Mesothelial cell of epicardium (in vitro differentiated cells): ENCODE results near the gene ESPNL. TPM values are rescaled to one million over a fixed set of nuclear protein-coding genes. Genes with fewer than 3 reads are reported as not detected.

Experiments
- DNase-seq, 2 experiments: peaks; one replicate each; pipeline ENCODE4 v3.0.0; 2021; ENCODE audit warnings: low spot score in 2 of 2; ENCODE audit not compliant: unreplicated experiment in 2 of 2
- H3K27ac Mint-ChIP-seq: 2 replicates; pipeline ENCODE4 v1.8.0; 2021; ENCODE audit warnings: mixed read lengths
- H3K27me3 Mint-ChIP-seq: 2 replicates; pipeline ENCODE4 v1.8.0; 2021; ENCODE audit warnings: low read depth, mixed read lengths
- H3K36me3 Mint-ChIP-seq: 2 replicates; pipeline ENCODE4 v1.8.0; 2021; ENCODE audit warnings: mixed read lengths
- H3K4me1 Mint-ChIP-seq: 2 replicates; pipeline ENCODE4 v1.8.0; 2021; ENCODE audit warnings: mixed read lengths
- H3K4me3 Mint-ChIP-seq: 2 replicates; pipeline ENCODE4 v1.8.0; 2021; ENCODE audit warnings: mild to moderate bottlenecking, moderate library complexity, mixed read lengths
- H3K9me3 Mint-ChIP-seq: 2 replicates; pipeline ENCODE4 v1.8.0; 2021; ENCODE audit warnings: mixed read lengths
- total RNA-seq: library from RNA; stranded (reverse); gene quantifications from 3 replicates; pipeline ENCODE4 v1.2.1, GENCODE V29; 2021
- TF ChIP-seq, protein P1 (sequence below): fragments of 200-600 bp; sonication (generic); IDR thresholded peaks from one replicate; pipeline ENCODE4 v1.5.0; 2021; ENCODE audit warnings: antibody characterized with exemption; ENCODE audit not compliant: unreplicated experiment

ESPNL gene
- total RNA-seq, 1 donor from 2014 or later = 0.38 TPM

DNA sequence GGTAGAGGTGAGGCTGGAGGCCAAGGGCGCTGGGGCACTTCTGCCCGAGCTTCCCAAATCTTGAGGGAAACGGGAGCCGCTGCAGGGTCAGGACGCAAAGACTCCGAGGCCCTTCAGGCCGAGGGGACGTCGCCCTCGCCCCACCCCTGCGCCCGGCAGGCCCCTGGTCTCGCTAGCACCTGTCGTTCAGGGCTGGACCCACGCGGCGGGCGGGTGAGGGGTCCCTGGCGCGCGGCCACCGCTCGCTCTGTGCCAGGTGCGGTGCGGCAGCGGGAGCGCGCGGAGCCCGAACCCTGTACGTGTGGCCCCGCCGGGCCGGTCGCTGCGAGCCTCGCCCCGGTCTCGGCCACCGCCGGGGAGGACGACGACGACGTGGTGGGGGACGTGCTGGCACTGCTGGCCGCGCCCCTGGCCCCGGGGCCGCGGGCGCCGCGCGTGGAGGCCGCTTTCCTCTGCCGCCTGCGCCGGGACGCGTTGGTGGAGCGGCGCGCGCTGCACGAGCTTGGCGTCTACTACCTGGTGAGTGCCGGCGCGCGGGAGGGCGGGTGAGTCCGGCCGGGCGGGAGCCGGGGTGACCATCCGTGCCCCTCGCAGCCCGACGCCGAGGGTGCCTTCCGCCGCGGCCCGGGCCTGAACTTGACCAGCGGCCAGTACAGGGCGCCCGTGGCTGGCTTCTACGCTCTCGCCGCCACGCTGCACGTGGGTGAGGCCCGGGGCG, 63.5 kb downstream of the ESPNL start:
- H3K27ac Mint-ChIP-seq = no peak overlapping the region
- TF ChIP-seq, protein P1, sequence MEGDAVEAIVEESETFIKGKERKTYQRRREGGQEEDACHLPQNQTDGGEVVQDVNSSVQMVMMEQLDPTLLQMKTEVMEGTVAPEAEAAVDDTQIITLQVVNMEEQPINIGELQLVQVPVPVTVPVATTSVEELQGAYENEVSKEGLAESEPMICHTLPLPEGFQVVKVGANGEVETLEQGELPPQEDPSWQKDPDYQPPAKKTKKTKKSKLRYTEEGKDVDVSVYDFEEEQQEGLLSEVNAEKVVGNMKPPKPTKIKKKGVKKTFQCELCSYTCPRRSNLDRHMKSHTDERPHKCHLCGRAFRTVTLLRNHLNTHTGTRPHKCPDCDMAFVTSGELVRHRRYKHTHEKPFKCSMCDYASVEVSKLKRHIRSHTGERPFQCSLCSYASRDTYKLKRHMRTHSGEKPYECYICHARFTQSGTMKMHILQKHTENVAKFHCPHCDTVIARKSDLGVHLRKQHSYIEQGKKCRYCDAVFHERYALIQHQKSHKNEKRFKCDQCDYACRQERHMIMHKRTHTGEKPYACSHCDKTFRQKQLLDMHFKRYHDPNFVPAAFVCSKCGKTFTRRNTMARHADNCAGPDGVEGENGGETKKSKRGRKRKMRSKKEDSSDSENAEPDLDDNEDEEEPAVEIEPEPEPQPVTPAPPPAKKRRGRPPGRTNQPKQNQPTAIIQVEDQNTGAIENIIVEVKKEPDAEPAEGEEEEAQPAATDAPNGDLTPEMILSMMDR = no peak
- peaks cover 63% of the 10 kb centered on the region for H3K27me3 Mint-ChIP-seq
- peak in 1 of 2 experiments; percentile 41 for DNase-seq
- H3K4me1 Mint-ChIP-seq = peaks cover 4% of the 10 kb centered on the region
- H3K36me3 Mint-ChIP-seq = no peaks in the 10 kb centered on the region
- no peaks in the 10 kb centered on the region for H3K9me3 Mint-ChIP-seq
- H3K4me3 Mint-ChIP-seq = peak overlapping the region; percentile 24

- Mint-ChIP-seq H3K27me3 (peaks cover 55% of the 10 kb centered on the region), H3K4me3 (peak overlapping the region; percentile 43), H3K27ac (no peak overlapping the region), H3K36me3 (peaks cover under 1% of the 10 kb centered on the region), H3K9me3 (no peaks in the 10 kb centered on the region), H3K4me1 (no peaks in the 10 kb centered on the region)
- DNase-seq = no peak
- TF ChIP-seq, protein P1 = no peak
Observed at GRCh38 chr2:238164906-238165287, 64.8 kb downstream of the ESPNL start.

GRCh38 chr2:238165288-238165921, 65.3 kb downstream of the ESPNL start:
- DNase-seq = no peak
- TF ChIP-seq, protein P1 = no peak
- Mint-ChIP-seq H3K27me3 (peaks cover 50% of the 10 kb centered on the region), H3K36me3 (peaks cover 3% of the 10 kb centered on the region), H3K4me1 (no peaks in the 10 kb centered on the region), H3K27ac (no peak overlapping the region), H3K9me3 (no peaks in the 10 kb centered on the region), H3K4me3 (peak overlapping the region; percentile 43)

DNA sequence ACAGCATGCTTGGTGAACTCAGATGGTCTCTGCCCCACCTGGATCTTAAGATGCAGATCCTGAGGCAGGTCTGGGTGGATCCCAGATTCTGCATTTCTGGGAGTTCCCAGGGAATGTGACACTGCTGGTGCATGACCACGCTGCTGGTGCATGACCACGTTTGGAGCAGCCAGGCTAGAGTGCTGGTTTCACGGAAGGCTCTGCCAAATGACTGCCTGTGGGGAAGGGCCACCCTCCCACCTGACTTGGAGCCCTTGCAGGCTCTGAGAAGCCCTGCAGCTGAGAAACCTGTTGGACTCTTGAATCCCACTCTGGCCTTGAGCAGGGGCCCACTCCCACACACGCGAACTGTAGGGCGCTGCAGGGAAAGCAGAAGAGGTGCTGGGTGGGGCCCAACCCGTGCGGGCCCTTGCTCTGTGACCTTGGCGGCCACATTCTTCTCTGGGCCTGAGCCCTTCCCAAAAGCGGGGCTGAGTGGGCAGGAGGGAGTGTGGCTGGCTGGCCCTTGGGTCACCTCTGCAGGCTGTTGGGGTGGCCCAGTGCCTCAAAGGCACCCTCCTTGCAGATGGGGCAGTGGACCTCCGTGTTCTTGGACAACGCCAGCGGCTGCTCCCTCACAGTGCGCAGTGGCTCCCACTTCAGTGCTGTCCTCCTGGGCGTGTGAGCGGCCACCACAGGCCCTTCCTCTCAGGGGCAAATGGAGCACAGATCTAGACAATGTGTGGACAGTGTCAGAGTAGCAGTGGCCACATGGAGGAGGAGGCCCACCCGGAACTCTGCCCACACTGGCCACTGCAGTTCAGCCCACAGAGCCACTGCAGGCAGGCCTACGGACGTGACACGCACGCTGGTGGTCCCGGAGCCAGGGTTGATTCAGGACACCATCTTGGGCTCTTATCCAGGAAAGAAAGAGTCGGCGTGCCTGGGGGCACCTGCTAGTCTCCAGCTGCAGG, 66.5 kb downstream of the ESPNL start:
- TF ChIP-seq, protein P1 = no peak
- Mint-ChIP-seq H3K4me3 (no peak overlapping the region), H3K27ac (no peak overlapping the region), H3K36me3 (peaks cover 9% of the 10 kb centered on the region), H3K27me3 (peaks cover 37% of the 10 kb centered on the region), H3K4me1 (no peaks in the 10 kb centered on the region), H3K9me3 (no peaks in the 10 kb centered on the region)
- DNase-seq = no peak

DNA sequence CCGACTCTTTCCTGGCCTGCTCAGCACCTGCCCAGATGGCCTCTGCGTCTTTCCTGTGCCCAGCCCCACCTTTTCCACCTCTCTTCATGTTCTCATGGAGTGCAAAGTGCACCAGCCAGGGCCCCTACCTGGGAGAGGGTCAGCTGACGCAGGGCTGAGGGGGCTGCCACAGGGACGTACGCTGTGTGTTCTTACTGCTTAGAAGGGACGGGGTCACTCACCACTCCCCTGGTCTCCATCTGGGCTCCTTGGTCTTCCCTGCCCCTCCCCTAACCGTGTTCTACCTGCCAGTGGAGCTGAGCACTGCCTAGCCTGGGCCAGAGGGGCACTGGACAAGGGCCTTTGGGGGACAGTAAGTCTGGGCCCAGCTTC, 67.2 kb downstream of the ESPNL start:
- TF ChIP-seq, protein P1 = no peak
- H3K9me3 Mint-ChIP-seq = no peaks in the 10 kb centered on the region
- H3K4me3 Mint-ChIP-seq = no peak overlapping the region
- peaks cover 30% of the 10 kb centered on the region for H3K27me3 Mint-ChIP-seq
- DNase-seq = no peak
- no peaks in the 10 kb centered on the region for H3K4me1 Mint-ChIP-seq
- H3K36me3 Mint-ChIP-seq = peaks cover 13% of the 10 kb centered on the region
- H3K27ac Mint-ChIP-seq = no peak overlapping the region
